ENCODE data around the gene ATP2A1.

GRCh38 chr16:28879841-28880588 lies 1.7 kb downstream of the ATP2A1 start:
- TF ChIP-seq CTCF (IDR thresholded peaks at IDR 0.05), result peak in 3 of 4 experiments; percentile 18 to 33 (median 19)
- peak in 1 of 2 donors; percentile 17 for TF ChIP-seq POLR2A (IDR thresholded peaks at IDR 0.05)

Data from uterus (tissue), 2 donors.